HUDEP-2 (cell line): ENCODE measurements around the gene SH2D3C.
A peak's percentile ranks its signal among the peaks of the same experiment; 100 is the strongest.
"Not testable (repeated sequence)": the region's sequence is repeated elsewhere in the genome, so short reads cannot be mapped to it uniquely, and the experiment has no call there.

ENCODE experiments used
- DNase-seq, 76 experiments: peaks; one replicate each; lab custom pipeline; 2025; ENCODE audit not compliant: unreplicated experiment in 76 of 76; lab: John Stamatoyannopoulos, UW

The SH2D3C gene

GRCh38 chr9:127769929-127770582 is 8.4 kb downstream of the SH2D3C start:
- no peak for DNase-seq

- DNase-seq, result no peak
Observed at GRCh38 chr9:127769101-127769500, 9.4 kb downstream of the SH2D3C start.

- no peak for DNase-seq
Observed at GRCh38 chr9:127768698-127769097, 9.8 kb downstream of the SH2D3C start.

- no peak for DNase-seq
Observed at GRCh38 chr9:127767909-127768331, 10.5 kb downstream of the SH2D3C start.

GRCh38 chr9:127767410-127767809 is 11.1 kb downstream of the SH2D3C start:
- no peak for DNase-seq

- DNase-seq, result no peak
Observed at GRCh38 chr9:127765418-127765817, 13.0 kb downstream of the SH2D3C start.

GRCh38 chr9:127763918-127764384 is 14.5 kb downstream of the SH2D3C start:
- DNase-seq, result peak in 35 of 76 experiments; percentile 2 to 53 (median 21)

GRCh38 chr9:127762111-127762676 is 16.3 kb downstream of the SH2D3C start:
- no peak for DNase-seq

GRCh38 chr9:127761491-127761956 is 16.9 kb downstream of the SH2D3C start:
- DNase-seq, result no peak

GRCh38 chr9:127761061-127761460 is 17.4 kb downstream of the SH2D3C start:
- no peak for DNase-seq

- DNase-seq, result peak in 1 of 76 experiments; percentile 11
Observed at GRCh38 chr9:127758843-127759242, 19.6 kb downstream of the SH2D3C start.

- DNase-seq, result not testable (repeated sequence)
Observed at GRCh38 chr9:127756776-127757175, 21.7 kb downstream of the SH2D3C start.

GRCh38 chr9:127756233-127756632 is 22.2 kb downstream of the SH2D3C start:
- no peak for DNase-seq

- DNase-seq, result no peak
Observed at GRCh38 chr9:127755061-127756060, 23.1 kb downstream of the SH2D3C start.

GRCh38 chr9:127754099-127755060 is 24.1 kb downstream of the SH2D3C start:
- DNase-seq, result no peak

GRCh38 chr9:127753622-127754021 is 24.8 kb downstream of the SH2D3C start:
- no peak for DNase-seq

GRCh38 chr9:127753148-127753547 is 25.3 kb downstream of the SH2D3C start:
- no peak for DNase-seq

GRCh38 chr9:127751269-127752054 is 27.0 kb downstream of the SH2D3C start:
- peak in 5 of 76 experiments; percentile 10 to 28 (median 18) for DNase-seq
